A549 (cell line): ENCODE data around the gene CD81.

ENCODE experiments used
- CHD2 ChIP-seq: fragments of 150-350 bp; IDR thresholded peaks from 2 replicates; pipeline ENCODE4 v1.6.1; 2014; ENCODE audit warnings: low read length; ENCODE audit not compliant: partially characterized antibody
- CTCF ChIP-seq: fragments of >200 bp; sonication (Bioruptor Twin); formaldehyde crosslinking; IDR thresholded peaks from 3 replicates; pipeline ENCODE4 v1.5.1; 2016
- EP300 ChIP-seq, 2 experiments: fragments of >200 bp; sonication (Bioruptor Twin); formaldehyde crosslinking; IDR thresholded peaks; 2 replicates in 1 of 2; 3 replicates in 1 of 2; pipeline ENCODE4 v1.6.1; 2016 to 2017
- HDAC2 ChIP-seq: fragments of 200-600 bp; sonication (generic); IDR thresholded peaks from 2 replicates; pipeline ENCODE4 v1.6.1; 2016
- MAZ ChIP-seq: fragments of 150-350 bp; IDR thresholded peaks from 2 replicates; pipeline ENCODE4 v1.6.1; 2014; ENCODE audit warnings: antibody characterized with exemption, low read depth, low read length, borderline replicate concordance
- MYC ChIP-seq: IDR thresholded peaks from 2 replicates; pipeline ENCODE4 v1.6.1; 2012; ENCODE audit warnings: mild to moderate bottlenecking, inconsistent platforms, low read length, improper control_type of control experiment, borderline replicate concordance
- REST ChIP-seq: fragments of 200-600 bp; sonication (generic); IDR thresholded peaks from 2 replicates; pipeline ENCODE4 v1.6.1; 2016; ENCODE audit warnings: antibody characterized with exemption, mild to moderate bottlenecking, moderate library complexity
- RFX5 ChIP-seq: fragments of 450-650 bp; IDR thresholded peaks from 2 replicates; pipeline ENCODE4 v1.7.1; 2014; ENCODE audit warnings: antibody characterized with exemption, mild to moderate bottlenecking, moderate library complexity
- TF ChIP-seq, protein P1 (sequence below): IDR thresholded peaks from 2 replicates; pipeline ENCODE4 v1.6.1; 2012
- TF ChIP-seq, protein P2 (sequence below): fragments of 250-450 bp; sonication (Bioruptor Pico); IDR thresholded peaks from 2 replicates; pipeline ENCODE4 v1.5.0; 2021; ENCODE audit warnings: mild to moderate bottlenecking, moderate library complexity, borderline replicate concordance

DNA sequence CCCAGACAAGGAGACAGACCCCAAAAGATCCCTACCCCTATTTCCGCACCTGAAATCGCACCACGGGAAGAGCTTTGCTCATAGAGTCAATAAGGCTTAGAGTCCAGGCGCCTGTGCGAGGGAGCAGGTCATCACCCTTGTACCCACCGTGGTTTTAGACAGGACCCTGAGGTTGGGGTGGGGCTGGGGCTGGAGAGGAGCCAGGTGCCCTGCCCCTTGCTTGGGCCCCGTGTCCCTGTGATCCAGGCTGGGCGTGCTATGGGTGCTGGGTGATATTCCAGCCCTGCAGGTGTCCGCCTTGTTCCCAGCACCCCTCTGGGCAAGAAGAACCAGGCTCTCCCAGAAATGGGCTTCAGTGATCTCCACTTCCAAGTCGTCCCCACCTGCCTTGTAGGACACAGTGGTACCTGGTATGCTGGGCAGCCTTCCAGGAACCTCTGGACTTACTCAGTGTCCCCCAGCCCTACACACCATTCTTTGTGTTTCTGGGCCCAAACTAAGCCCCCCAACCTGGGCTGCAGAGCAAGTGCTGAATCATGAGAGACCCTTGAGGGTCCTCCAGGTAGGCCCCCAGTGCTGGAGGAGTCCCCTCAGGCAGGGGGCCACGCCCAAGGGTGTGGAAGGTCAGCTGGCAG, 4.5 kb downstream of the CD81 start:
- TF ChIP-seq CTCF, result no peak
- TF ChIP-seq RFX5, result no peak
- TF ChIP-seq REST, result no peak
- TF ChIP-seq, protein P1, sequence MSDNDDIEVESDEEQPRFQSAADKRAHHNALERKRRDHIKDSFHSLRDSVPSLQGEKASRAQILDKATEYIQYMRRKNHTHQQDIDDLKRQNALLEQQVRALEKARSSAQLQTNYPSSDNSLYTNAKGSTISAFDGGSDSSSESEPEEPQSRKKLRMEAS, result no peak
- TF ChIP-seq, protein P2, sequence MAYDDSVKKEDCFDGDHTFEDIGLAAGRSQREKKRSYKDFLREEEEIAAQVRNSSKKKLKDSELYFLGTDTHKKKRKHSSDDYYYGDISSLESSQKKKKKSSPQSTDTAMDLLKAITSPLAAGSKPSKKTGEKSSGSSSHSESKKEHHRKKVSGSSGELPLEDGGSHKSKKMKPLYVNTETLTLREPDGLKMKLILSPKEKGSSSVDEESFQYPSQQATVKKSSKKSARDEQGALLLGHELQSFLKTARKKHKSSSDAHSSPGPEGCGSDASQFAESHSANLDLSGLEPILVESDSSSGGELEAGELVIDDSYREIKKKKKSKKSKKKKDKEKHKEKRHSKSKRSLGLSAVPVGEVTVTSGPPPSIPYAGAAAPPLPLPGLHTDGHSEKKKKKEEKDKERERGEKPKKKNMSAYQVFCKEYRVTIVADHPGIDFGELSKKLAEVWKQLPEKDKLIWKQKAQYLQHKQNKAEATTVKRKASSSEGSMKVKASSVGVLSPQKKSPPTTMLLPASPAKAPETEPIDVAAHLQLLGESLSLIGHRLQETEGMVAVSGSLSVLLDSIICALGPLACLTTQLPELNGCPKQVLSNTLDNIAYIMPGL (CRISPR knock-in tag), result no peak
- TF ChIP-seq MYC, result no peak
- no peak for TF ChIP-seq HDAC2
- TF ChIP-seq MAZ, result no peak
- no peak for TF ChIP-seq EP300 (IDR thresholded peaks at IDR 0.05)
- TF ChIP-seq CHD2, result no peak
